HG03460 (cell line): ENCODE measurements around the gene HIF3A.
"Not testable (repeated sequence)": the region's sequence is repeated elsewhere in the genome, so short reads cannot be mapped to it uniquely, and the experiment has no call there.

Source experiments
- ATAC-seq: cut with Tn5 transposase; IDR thresholded peaks from one replicate; pipeline ENCODE4 v1.9.1; 2021; ENCODE audit not compliant: unreplicated experiment

Gene HIF3A

GRCh38 chr19:46296722-46297461 lies at the start of gene HIF3A:
Gene HIF3A, plus strand, starts transcription at chr19:46297042. Its CDS starts 35 bp downstream, at chr19:46297077.
- ATAC-seq: no peak

GRCh38 chr19:46250076-46250735 lies 46.6 kb upstream of the HIF3A start:
- no peak for ATAC-seq

- ATAC-seq: no peak
Measured at GRCh38 chr19:46251416-46251815, 45.4 kb upstream of the HIF3A start.

- ATAC-seq: no peak
Measured at GRCh38 chr19:46254776-46255175, 42.1 kb upstream of the HIF3A start.

- ATAC-seq: no peak
Measured at GRCh38 chr19:46256855-46257254, 40.0 kb upstream of the HIF3A start.

GRCh38 chr19:46261501-46261900 lies 35.3 kb upstream of the HIF3A start:
- ATAC-seq: not testable (repeated sequence)

GRCh38 chr19:46262684-46263296 lies 34.1 kb upstream of the HIF3A start:
- ATAC-seq: not testable (repeated sequence)

- ATAC-seq: not testable (repeated sequence)
Measured at GRCh38 chr19:46264801-46265200, 32.0 kb upstream of the HIF3A start.

GRCh38 chr19:46265217-46265828 lies 31.5 kb upstream of the HIF3A start:
- ATAC-seq: no peak

- ATAC-seq: no peak
Measured at GRCh38 chr19:46269101-46269500, 27.7 kb upstream of the HIF3A start.

GRCh38 chr19:46270521-46271256 lies 26.2 kb upstream of the HIF3A start:
- no peak for ATAC-seq

- ATAC-seq: no peak
Measured at GRCh38 chr19:46271481-46272197, 25.2 kb upstream of the HIF3A start.

- ATAC-seq: not testable (repeated sequence)
Measured at GRCh38 chr19:46273931-46274330, 22.9 kb upstream of the HIF3A start.

- no peak for ATAC-seq
Measured at GRCh38 chr19:46279177-46279576, 17.7 kb upstream of the HIF3A start.

GRCh38 chr19:46283771-46284170 lies 13.1 kb upstream of the HIF3A start:
- no peak for ATAC-seq

GRCh38 chr19:46284635-46285034 lies 12.2 kb upstream of the HIF3A start:
- no peak for ATAC-seq

GRCh38 chr19:46287585-46287984 lies 9.3 kb upstream of the HIF3A start:
- ATAC-seq: no peak

GRCh38 chr19:46288896-46289588 lies 7.8 kb upstream of the HIF3A start:
- no peak for ATAC-seq

- no peak for ATAC-seq
Measured at GRCh38 chr19:46289724-46290619, 6.9 kb upstream of the HIF3A start.
